C4-2B (cell line): ENCODE results near the gene LRRTM2.

ENCODE experiments used
- CTCF ChIP-seq: fragments of 450-650 bp; conservative IDR thresholded peaks from 2 replicates; pipeline ENCODE4 v1.5.1; 2017; ENCODE audit warnings: mild to moderate bottlenecking
- ZFX ChIP-seq: fragments of 450-650 bp; IDR thresholded peaks from 2 replicates; pipeline ENCODE4 v1.6.1; 2017

GRCh38 chr5:138884554-138884953 lies 9.4 kb upstream of the LRRTM2 start:
- TF ChIP-seq CTCF = no peak
- no peak for TF ChIP-seq ZFX
